GM12873 (cell line): ENCODE data around the gene PRDM16.

Experiments used
- CTCF ChIP-seq: IDR thresholded peaks from 2 replicates; pipeline ENCODE4 v1.5.1; 2012; ENCODE audit warnings: low read depth, mild to moderate bottlenecking, moderate library complexity, low read length, control low read depth; ENCODE audit not compliant: insufficient read depth; ENCODE audit errors: missing control alignments

The PRDM16 gene

GRCh38 chr1:3429766-3430165, 360.8 kb downstream of the PRDM16 start:
- no peak for TF ChIP-seq CTCF

- TF ChIP-seq CTCF = no peak
Observed at GRCh38 chr1:3430406-3430805, 361.4 kb downstream of the PRDM16 start.

GRCh38 chr1:3430820-3431219, 361.8 kb downstream of the PRDM16 start:
- TF ChIP-seq CTCF = no peak

- peak; percentile 39 for TF ChIP-seq CTCF
Observed at GRCh38 chr1:3431266-3431665, 362.3 kb downstream of the PRDM16 start.

GRCh38 chr1:3431686-3432085, 362.7 kb downstream of the PRDM16 start:
- no peak for TF ChIP-seq CTCF

- no peak for TF ChIP-seq CTCF
Observed at GRCh38 chr1:3432306-3432705, 363.3 kb downstream of the PRDM16 start.

GRCh38 chr1:3433076-3433475, 364.1 kb downstream of the PRDM16 start:
- no peak for TF ChIP-seq CTCF
